Uterus (tissue), 4 donors: ENCODE results near the gene KCNIP1. TPM values are rescaled to one million over a fixed set of nuclear protein-coding genes. Genes with fewer than 3 reads are reported as not detected.

Source experiments
- DNase-seq, 2 donors: peaks; one replicate each; pipeline ENCODE4 v3.0.0-alpha.2; 2019 to 2020
- H3K27ac ChIP-seq, 2 donors: fragments of 200-600 bp; sonication (generic); 1 replicate in 1 of 2; 2 replicates in 1 of 2; pipeline ENCODE4 v1.5.1; 2016 to 2018
- H3K27me3 ChIP-seq, 2 donors: fragments of 200-600 bp; sonication (generic); one replicate each; pipeline ENCODE4 v1.5.1; 2018 to 2019; ENCODE audit warnings: control low read depth in 1 of 2
- H3K36me3 ChIP-seq, 2 donors: fragments of 200-600 bp; sonication (generic); one replicate each; pipeline ENCODE4 v1.5.1; 2019; ENCODE audit warnings: control low read depth in 1 of 2
- H3K4me1 ChIP-seq, 2 donors: fragments of 200-600 bp; sonication (generic); one replicate each; pipeline ENCODE4 v1.5.1; 2018 to 2019; ENCODE audit warnings: control low read depth in 1 of 2
- H3K4me3 ChIP-seq, 2 donors: fragments of 200-600 bp; sonication (generic); 1 replicate in 1 of 2; 2 replicates in 1 of 2; pipeline ENCODE4 v1.5.1; 2018 to 2019; ENCODE audit warnings: mild to moderate bottlenecking in 1 of 2
- H3K9me3 ChIP-seq, 2 donors: fragments of 200-600 bp; sonication (generic); one replicate each; pipeline ENCODE4 v1.5.1; 2019; ENCODE audit warnings: control low read depth in 1 of 2
- CTCF ChIP-seq, 4 experiments: fragments of 200-600 bp in 2 of 4; fragments of 450-650 bp in 2 of 4; sonication (generic) in 2 of 4; IDR thresholded peaks; one replicate each; pipeline ENCODE4 v1.5.1; 2016 to 2019; ENCODE audit warnings: antibody characterized with exemption in 4 of 4, mild to moderate bottlenecking in 2 of 4, moderate library complexity in 1 of 4
- POLR2A ChIP-seq, 2 donors: fragments of 450-650 bp; IDR thresholded peaks; one replicate each; pipeline ENCODE4 v1.6.1; 2016; ENCODE audit warnings: antibody characterized with exemption in 2 of 2, mild to moderate bottlenecking in 1 of 2, moderate library complexity in 1 of 2
- intact Hi-C: fragments of 100-400 bp; cut with DNase I; formaldehyde crosslinking; loops from one replicate; pipeline ENCODE4 v1.15.1; 2023; ENCODE audit warnings: low total_unique reads
- total RNA-seq, 4 donors: library from RNA; depleted of rRNA in 3 of 4; stranded (reverse); fragments of >200 nt in 3 of 4; gene quantifications; one replicate each; pipeline versions ENCODE4 v1.1.0 to v1.2.4, GENCODE V29; 2014 to 2023
- donor health status: DM: yes; HTN: yes; CAD: no.

KCNIP1 gene
- total RNA-seq, 4 donors from 2014 or later = 1.3 to 7.0 (median 3.9) TPM

- Histone ChIP-seq H3K4me3 (no peak overlapping the region), H3K27me3 (no peaks in the 10 kb centered on the region), H3K36me3 (no peaks in the 10 kb centered on the region), H3K4me1 (no peaks in the 10 kb centered on the region), H3K9me3 (no peaks in the 10 kb centered on the region), H3K27ac (no peak overlapping the region)
- intact Hi-C loops = no loop called here
- no peak for DNase-seq
- TF ChIP-seq CTCF (IDR thresholded peaks at IDR 0.05) (no peak), POLR2A (IDR thresholded peaks at IDR 0.05) (no peak)
Measured at GRCh38 chr5:170468633-170469285, 35.1 kb upstream of the KCNIP1 start.

GRCh38 chr5:170469414-170469813, 34.4 kb upstream of the KCNIP1 start:
- no peak for DNase-seq
- no peaks in the 10 kb centered on the region for H3K27me3 ChIP-seq
- intact Hi-C loops = no loop called here

GRCh38 chr5:170470275-170470674, 33.5 kb upstream of the KCNIP1 start:
- no peaks in the 10 kb centered on the region for H3K27me3 ChIP-seq
- H3K9me3 ChIP-seq = no peaks in the 10 kb centered on the region
- intact Hi-C loops = no loop called here
- H3K36me3 ChIP-seq = no peaks in the 10 kb centered on the region
- H3K27ac ChIP-seq = no peak overlapping the region
- H3K4me1 ChIP-seq = no peaks in the 10 kb centered on the region
- no peak overlapping the region for H3K4me3 ChIP-seq
- TF ChIP-seq POLR2A (IDR thresholded peaks at IDR 0.05) (no peak), CTCF (IDR thresholded peaks at IDR 0.05) (no peak)
- DNase-seq = no peak

More at GRCh38 chr5:170469414-170469813, 34.4 kb upstream of the KCNIP1 start:
- Histone ChIP-seq H3K27ac (no peak overlapping the region), H3K36me3 (no peaks in the 10 kb centered on the region), H3K9me3 (no peaks in the 10 kb centered on the region), H3K4me1 (no peaks in the 10 kb centered on the region), H3K4me3 (no peak overlapping the region)
- TF ChIP-seq CTCF (IDR thresholded peaks at IDR 0.05) = no peak
- no peak for TF ChIP-seq POLR2A (IDR thresholded peaks at IDR 0.05)

- TF ChIP-seq CTCF (IDR thresholded peaks at IDR 0.05) (no peak), POLR2A (IDR thresholded peaks at IDR 0.05) (no peak)
- intact Hi-C loops = no loop called here
- Histone ChIP-seq H3K36me3 (no peaks in the 10 kb centered on the region), H3K27ac (no peak overlapping the region), H3K4me3 (no peak overlapping the region), H3K4me1 (no peaks in the 10 kb centered on the region), H3K9me3 (no peaks in the 10 kb centered on the region), H3K27me3 (no peaks in the 10 kb centered on the region)
- DNase-seq = no peak
Measured at GRCh38 chr5:170470808-170471404, 32.9 kb upstream of the KCNIP1 start.

- no peak overlapping the region for H3K4me3 ChIP-seq
- no peak for DNase-seq
Measured at GRCh38 chr5:170471551-170472178, 32.2 kb upstream of the KCNIP1 start.

More at GRCh38 chr5:170471551-170472178, 32.2 kb upstream of the KCNIP1 start:
- no peaks in the 10 kb centered on the region for H3K4me1 ChIP-seq
- TF ChIP-seq POLR2A (IDR thresholded peaks at IDR 0.05) (no peak), CTCF (IDR thresholded peaks at IDR 0.05) (no peak)
- H3K27me3 ChIP-seq = no peaks in the 10 kb centered on the region
- no peaks in the 10 kb centered on the region for H3K36me3 ChIP-seq
- no peak overlapping the region for H3K27ac ChIP-seq
- intact Hi-C loops = no loop called here
- no peaks in the 10 kb centered on the region for H3K9me3 ChIP-seq
